ENCODE data around the gene HIVEP2.

GRCh38 chr6:142827991-142828390 lies 117.0 kb downstream of the HIVEP2 start:
- TF ChIP-seq CTCF (IDR thresholded peaks at IDR 0.05) (no peak), POLR2A (IDR thresholded peaks at IDR 0.05) (no peak)
